ENCODE data around the gene CDK12. TPM values are rescaled to one million over a fixed set of nuclear protein-coding genes. Genes with fewer than 3 reads are reported as not detected.

CDK12 gene
- polyA plus RNA-seq, 1 of the 3 experiments (the other 2 are of a cell fraction), result 11.6 TPM

DNA sequence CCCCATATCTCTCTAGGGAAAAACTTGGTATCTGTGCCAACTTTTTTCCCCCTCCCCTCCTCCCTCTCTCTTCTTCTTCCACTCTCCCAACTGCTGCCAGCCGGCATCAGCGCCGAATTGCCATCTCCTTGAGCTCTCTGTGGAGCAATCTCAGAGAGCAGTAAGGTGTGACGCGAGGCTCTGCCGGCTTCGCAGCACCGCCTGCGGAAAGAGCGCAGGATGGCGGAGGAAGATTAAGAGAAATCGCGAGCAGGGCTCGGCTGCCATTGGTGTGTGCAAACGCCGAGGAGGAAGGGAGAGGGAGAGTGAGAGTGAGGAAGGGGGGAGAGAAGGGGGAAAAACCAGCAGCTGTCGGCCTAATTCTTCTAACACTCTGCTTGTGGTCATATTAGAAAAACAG lies 102.2 kb downstream of the CDK12 start:
- H3K27me3 ChIP-seq (ENCODE audit: insufficient read depth), result no peaks in the 10 kb centered on the region
- no peak overlapping the region for H3K4me2 ChIP-seq
- H2AFZ ChIP-seq (ENCODE audit: low read depth), result no peak overlapping the region
- H3K9me3 ChIP-seq, result no peaks in the 10 kb centered on the region
- no peaks in the 10 kb centered on the region for H3F3A ChIP-seq (replicated peaks; ENCODE audit: insufficient read depth)
- H3K27ac ChIP-seq (ENCODE audit: low read depth in 2 of 2, low read length in 1 of 2), result no peak overlapping the region
- no peaks in the 10 kb centered on the region for H3K79me2 ChIP-seq (ENCODE audit: insufficient read depth)
- H3K36me3 ChIP-seq (replicated peaks in 1 of 2; ENCODE audit: control insufficient read depth in 1 of 2, insufficient read depth in 2 of 2, low read length in 1 of 2), result peaks cover 12 to 21% of the 10 kb centered on the region in 2 experiments
- WGBS (ENCODE audit: low lambda C conversion rate), result 74% methylated on average over 17 of the region's 17 CpGs
- no peaks in the 10 kb centered on the region for H3K9me2 ChIP-seq
- H3K4me3 ChIP-seq (ENCODE audit: low read depth in 2 of 2, low read length in 1 of 2), result no peak overlapping the region
- DNase-seq, result peak; percentile 55
- ChIA-PET CTCF (interaction anchor here (0.6 to 19.7 kb wide), 4 partner anchors 13 to 71 kb away, joined by 3 to 483 read pairs (median 32); partner anchors contain the start of gene PPP1R1B), POLR2A (no interaction called here)
- no peaks in the 10 kb centered on the region for H4K20me1 ChIP-seq (ENCODE audit: insufficient read depth)
- H3K9ac ChIP-seq, result no peak overlapping the region
- TF ChIP-seq, protein P1, sequence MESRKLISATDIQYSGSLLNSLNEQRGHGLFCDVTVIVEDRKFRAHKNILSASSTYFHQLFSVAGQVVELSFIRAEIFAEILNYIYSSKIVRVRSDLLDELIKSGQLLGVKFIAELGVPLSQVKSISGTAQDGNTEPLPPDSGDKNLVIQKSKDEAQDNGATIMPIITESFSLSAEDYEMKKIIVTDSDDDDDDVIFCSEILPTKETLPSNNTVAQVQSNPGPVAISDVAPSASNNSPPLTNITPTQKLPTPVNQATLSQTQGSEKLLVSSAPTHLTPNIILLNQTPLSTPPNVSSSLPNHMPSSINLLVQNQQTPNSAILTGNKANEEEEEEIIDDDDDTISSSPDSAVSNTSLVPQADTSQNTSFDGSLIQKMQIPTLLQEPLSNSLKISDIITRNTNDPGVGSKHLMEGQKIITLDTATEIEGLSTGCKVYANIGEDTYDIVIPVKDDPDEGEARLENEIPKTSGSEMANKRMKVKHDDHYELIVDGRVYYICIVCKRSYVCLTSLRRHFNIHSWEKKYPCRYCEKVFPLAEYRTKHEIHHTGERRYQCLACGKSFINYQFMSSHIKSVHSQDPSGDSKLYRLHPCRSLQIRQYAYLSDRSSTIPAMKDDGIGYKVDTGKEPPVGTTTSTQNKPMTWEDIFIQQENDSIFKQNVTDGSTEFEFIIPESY (IDR thresholded peaks at IDR 0.05; ENCODE audit: borderline replicate concordance, low read depth), result no peak
- 0 out of 2 replicates have a peak, but pooled peaks have one; percentile 11 for TF ChIP-seq GATA2 (CRISPR knock-in tag; IDR thresholded peaks at IDR 0.05)
- no peak for TF ChIP-seq EP300 (IDR thresholded peaks at IDR 0.05; ENCODE audit: borderline replicate concordance in 1 of 2, low read depth in 1 of 2, low read length in 1 of 2)
- TF ChIP-seq, protein P2, sequence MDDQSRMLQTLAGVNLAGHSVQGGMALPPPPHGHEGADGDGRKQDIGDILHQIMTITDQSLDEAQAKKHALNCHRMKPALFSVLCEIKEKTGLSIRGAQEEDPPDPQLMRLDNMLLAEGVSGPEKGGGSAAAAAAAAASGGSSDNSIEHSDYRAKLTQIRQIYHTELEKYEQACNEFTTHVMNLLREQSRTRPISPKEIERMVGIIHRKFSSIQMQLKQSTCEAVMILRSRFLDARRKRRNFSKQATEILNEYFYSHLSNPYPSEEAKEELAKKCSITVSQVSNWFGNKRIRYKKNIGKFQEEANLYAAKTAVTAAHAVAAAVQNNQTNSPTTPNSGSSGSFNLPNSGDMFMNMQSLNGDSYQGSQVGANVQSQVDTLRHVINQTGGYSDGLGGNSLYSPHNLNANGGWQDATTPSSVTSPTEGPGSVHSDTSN (IDR thresholded peaks at IDR 0.05), result no peak
- TF ChIP-seq FOXJ3 (CRISPR knock-in tag; IDR thresholded peaks at IDR 0.05), result no peak
- no peak for TF ChIP-seq RCOR1 (IDR thresholded peaks at IDR 0.05; ENCODE audit: low read length)
- no peak for TF ChIP-seq TEAD4 (IDR thresholded peaks at IDR 0.05; ENCODE audit: borderline replicate concordance, insufficient read depth)
- no peak for TF ChIP-seq TCF12 (IDR thresholded peaks at IDR 0.05)
- H3K4me1 ChIP-seq (ENCODE audit: control insufficient read depth in 1 of 2, insufficient read depth in 2 of 2, low read depth in 1 of 2, low read length in 1 of 2), result peaks cover 0 to 7% of the 10 kb centered on the region in 2 experiments; a peak in 1 of 4 replicates

DNA sequence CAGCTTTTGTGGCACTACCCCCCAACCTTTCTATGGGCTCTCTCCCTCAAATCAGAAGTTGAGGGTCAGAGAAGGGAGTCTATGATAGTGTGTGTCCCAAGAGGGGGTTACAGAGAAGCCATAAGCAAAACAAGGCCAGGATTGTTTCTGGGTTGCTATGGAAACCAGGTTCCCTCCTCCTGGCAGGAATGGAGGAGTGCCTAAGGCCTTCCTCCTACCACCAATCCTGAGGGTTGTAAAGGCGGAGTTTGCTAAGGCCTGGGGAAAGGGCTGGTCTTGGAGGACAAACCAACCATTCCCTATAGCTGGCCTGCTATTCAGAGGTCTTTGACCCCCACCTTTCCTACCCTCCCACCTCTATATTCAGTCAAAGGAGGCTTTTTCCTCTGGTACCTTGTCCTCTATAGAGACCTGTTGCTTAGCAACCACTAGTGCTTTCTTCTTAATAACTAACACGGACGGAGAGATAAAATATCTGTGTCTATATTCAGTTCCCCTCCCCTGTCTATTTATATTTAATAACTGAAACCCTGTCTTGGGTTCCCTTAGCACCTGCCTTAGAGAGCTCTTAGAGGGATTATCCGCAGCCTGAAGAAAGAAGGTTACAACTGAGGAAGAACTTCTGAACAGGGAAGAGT lies 103.0 kb downstream of the CDK12 start:
- no peaks in the 10 kb centered on the region for H3K27me3 ChIP-seq (ENCODE audit: insufficient read depth)
- ChIA-PET CTCF (interaction anchor here (0.9 to 19.7 kb wide), 5 partner anchors 12 to 60 kb away, joined by 3 to 483 read pairs (median 27); partner anchors contain the start of gene PPP1R1B), POLR2A (interaction anchor here (0.8 kb wide), 1 partner anchor 192 kb away, joined by 3 read pairs; no protein-coding TSS in a partner anchor)
- 95% methylated on average over 4 of the region's 4 CpGs for WGBS (ENCODE audit: low lambda C conversion rate)
- H3K9ac ChIP-seq, result no peak overlapping the region
- no peak for DNase-seq
- no peaks in the 10 kb centered on the region for H4K20me1 ChIP-seq (ENCODE audit: insufficient read depth)
- H3K36me3 ChIP-seq (replicated peaks in 1 of 2; ENCODE audit: control insufficient read depth in 1 of 2, insufficient read depth in 2 of 2, low read length in 1 of 2), result peaks cover 7 to 28% of the 10 kb centered on the region in 2 experiments
- H3K9me3 ChIP-seq, result no peaks in the 10 kb centered on the region
- no peaks in the 10 kb centered on the region for H3K79me2 ChIP-seq (ENCODE audit: insufficient read depth)
- no peaks in the 10 kb centered on the region for H3K9me2 ChIP-seq
- no peak overlapping the region for H3K4me2 ChIP-seq
- H3K4me3 ChIP-seq (ENCODE audit: low read depth in 2 of 2, low read length in 1 of 2), result no peak overlapping the region
- H3K27ac ChIP-seq (ENCODE audit: low read depth in 2 of 2, low read length in 1 of 2), result no peak overlapping the region
- H3K4me1 ChIP-seq (ENCODE audit: control insufficient read depth in 1 of 2, insufficient read depth in 2 of 2, low read depth in 1 of 2, low read length in 1 of 2), result peaks cover 0 to 7% of the 10 kb centered on the region in 2 experiments; a peak in 1 of 4 replicates
- no peak overlapping the region for H2AFZ ChIP-seq (ENCODE audit: low read depth)
- no peaks in the 10 kb centered on the region for H3F3A ChIP-seq (replicated peaks; ENCODE audit: insufficient read depth)
- TF ChIP-seq, protein P3, sequence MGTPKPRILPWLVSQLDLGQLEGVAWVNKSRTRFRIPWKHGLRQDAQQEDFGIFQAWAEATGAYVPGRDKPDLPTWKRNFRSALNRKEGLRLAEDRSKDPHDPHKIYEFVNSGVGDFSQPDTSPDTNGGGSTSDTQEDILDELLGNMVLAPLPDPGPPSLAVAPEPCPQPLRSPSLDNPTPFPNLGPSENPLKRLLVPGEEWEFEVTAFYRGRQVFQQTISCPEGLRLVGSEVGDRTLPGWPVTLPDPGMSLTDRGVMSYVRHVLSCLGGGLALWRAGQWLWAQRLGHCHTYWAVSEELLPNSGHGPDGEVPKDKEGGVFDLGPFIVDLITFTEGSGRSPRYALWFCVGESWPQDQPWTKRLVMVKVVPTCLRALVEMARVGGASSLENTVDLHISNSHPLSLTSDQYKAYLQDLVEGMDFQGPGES (IDR thresholded peaks at IDR 0.05; ENCODE audit: low read depth, low read length), result no peak
- TF ChIP-seq MEF2A (IDR thresholded peaks at IDR 0.05; ENCODE audit: borderline replicate concordance, low read depth), result no peak
- TF ChIP-seq, protein P2 (IDR thresholded peaks at IDR 0.05), result no peak
- TF ChIP-seq, protein P4, sequence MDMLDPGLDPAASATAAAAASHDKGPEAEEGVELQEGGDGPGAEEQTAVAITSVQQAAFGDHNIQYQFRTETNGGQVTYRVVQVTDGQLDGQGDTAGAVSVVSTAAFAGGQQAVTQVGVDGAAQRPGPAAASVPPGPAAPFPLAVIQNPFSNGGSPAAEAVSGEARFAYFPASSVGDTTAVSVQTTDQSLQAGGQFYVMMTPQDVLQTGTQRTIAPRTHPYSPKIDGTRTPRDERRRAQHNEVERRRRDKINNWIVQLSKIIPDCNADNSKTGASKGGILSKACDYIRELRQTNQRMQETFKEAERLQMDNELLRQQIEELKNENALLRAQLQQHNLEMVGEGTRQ (IDR thresholded peaks at IDR 0.05; ENCODE audit: borderline replicate concordance, low read depth, low read length), result no peak
- TF ChIP-seq GABPA (IDR thresholded peaks at IDR 0.05; ENCODE audit: low read depth), result no peak
- TF ChIP-seq RXRA (IDR thresholded peaks at IDR 0.05; ENCODE audit: borderline replicate concordance, low read depth), result no peak
- TF ChIP-seq RFX5 (IDR thresholded peaks at IDR 0.05; ENCODE audit: low read length), result no peak
- no peak for TF ChIP-seq GATA2 (CRISPR knock-in tag; IDR thresholded peaks at IDR 0.05)
- no peak for TF ChIP-seq SMC3 (IDR thresholded peaks at IDR 0.05; ENCODE audit: low read depth, low read length)
- TF ChIP-seq MXI1 (IDR thresholded peaks at IDR 0.05; ENCODE audit: low read depth, low read length), result no peak
- TF ChIP-seq POLR2AphosphoS5 (IDR thresholded peaks at IDR 0.05; ENCODE audit: low read depth, low read length), result no peak
- no peak for TF ChIP-seq SIN3A (IDR thresholded peaks at IDR 0.05; ENCODE audit: borderline replicate concordance, low read depth, low read length)
- no peak for TF ChIP-seq TCF12 (IDR thresholded peaks at IDR 0.05)
- TF ChIP-seq FOXJ3 (CRISPR knock-in tag; IDR thresholded peaks at IDR 0.05), result no peak
- TF ChIP-seq CHD2 (IDR thresholded peaks at IDR 0.05; ENCODE audit: low read length, partially characterized antibody), result no peak

Measured in SK-N-SH (cell line).